RWPE1 (cell line): ENCODE data around the gene FLT4.

Experiments used
- CTCF ChIA-PET: fragments of 350-600 bp; sonication (Branson Sonifier 250); formaldehyde crosslinking; extraction: SDS; loops from one replicate; lab custom pipeline; 2021; lab: Yijun Ruan, JAX
- POLR2A ChIA-PET: fragments of 400-600 bp; formaldehyde crosslinking; extraction: SDS; loops from one replicate; lab custom pipeline; 2020; ENCODE audit warnings: antibody characterized with exemption; ENCODE audit not compliant: low non-redundant PET; lab: Yijun Ruan, JAX
- DNase-seq: peaks from one replicate; pipeline ENCODE4 v3.0.0; 2012; ENCODE audit warnings: low spot score
- H3K27ac ChIP-seq: fragments of 450-650 bp; 2 replicates; pipeline ENCODE4 v1.5.1; 2017
- TF ChIP-seq, protein P1 (sequence below): fragments of 450-650 bp; conservative IDR thresholded peaks from 2 replicates; pipeline ENCODE4 v1.5.1; 2017; ENCODE audit warnings: low read depth, mild to moderate bottlenecking

Gene FLT4

DNA sequence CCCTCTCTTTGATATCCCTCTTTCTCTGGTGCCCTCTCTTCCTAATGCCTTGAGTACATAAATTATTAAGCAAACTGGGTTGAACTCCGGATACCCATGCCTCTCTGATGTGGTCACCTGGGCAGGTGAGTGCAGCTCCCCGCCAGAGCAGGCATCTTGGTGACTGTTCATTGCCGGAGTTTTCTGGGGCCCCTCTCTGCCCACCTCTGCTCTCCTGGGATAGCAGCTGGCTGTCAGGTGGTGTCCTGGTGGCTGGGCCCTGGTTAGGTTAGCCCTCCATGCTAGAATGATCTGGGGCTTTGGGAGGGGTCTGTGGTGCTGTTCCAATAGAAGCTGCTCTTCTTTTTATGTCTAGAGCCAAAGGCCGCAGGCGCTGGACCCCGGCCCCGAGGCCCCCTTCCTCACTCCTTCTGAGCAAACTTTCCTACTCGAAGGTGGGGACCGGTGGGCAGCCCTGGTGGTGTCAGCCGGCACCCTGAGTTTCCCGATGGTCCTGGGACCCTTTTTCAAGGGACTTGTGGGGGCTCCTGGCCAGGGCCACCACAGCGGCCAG lies 53.2 kb downstream of the FLT4 start:
- no peak overlapping the region for H3K27ac ChIP-seq
- TF ChIP-seq, protein P1, sequence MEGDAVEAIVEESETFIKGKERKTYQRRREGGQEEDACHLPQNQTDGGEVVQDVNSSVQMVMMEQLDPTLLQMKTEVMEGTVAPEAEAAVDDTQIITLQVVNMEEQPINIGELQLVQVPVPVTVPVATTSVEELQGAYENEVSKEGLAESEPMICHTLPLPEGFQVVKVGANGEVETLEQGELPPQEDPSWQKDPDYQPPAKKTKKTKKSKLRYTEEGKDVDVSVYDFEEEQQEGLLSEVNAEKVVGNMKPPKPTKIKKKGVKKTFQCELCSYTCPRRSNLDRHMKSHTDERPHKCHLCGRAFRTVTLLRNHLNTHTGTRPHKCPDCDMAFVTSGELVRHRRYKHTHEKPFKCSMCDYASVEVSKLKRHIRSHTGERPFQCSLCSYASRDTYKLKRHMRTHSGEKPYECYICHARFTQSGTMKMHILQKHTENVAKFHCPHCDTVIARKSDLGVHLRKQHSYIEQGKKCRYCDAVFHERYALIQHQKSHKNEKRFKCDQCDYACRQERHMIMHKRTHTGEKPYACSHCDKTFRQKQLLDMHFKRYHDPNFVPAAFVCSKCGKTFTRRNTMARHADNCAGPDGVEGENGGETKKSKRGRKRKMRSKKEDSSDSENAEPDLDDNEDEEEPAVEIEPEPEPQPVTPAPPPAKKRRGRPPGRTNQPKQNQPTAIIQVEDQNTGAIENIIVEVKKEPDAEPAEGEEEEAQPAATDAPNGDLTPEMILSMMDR = no peak
- ChIA-PET POLR2A (no interaction called here), CTCF (no interaction called here)
- DNase-seq = no peak

DNA sequence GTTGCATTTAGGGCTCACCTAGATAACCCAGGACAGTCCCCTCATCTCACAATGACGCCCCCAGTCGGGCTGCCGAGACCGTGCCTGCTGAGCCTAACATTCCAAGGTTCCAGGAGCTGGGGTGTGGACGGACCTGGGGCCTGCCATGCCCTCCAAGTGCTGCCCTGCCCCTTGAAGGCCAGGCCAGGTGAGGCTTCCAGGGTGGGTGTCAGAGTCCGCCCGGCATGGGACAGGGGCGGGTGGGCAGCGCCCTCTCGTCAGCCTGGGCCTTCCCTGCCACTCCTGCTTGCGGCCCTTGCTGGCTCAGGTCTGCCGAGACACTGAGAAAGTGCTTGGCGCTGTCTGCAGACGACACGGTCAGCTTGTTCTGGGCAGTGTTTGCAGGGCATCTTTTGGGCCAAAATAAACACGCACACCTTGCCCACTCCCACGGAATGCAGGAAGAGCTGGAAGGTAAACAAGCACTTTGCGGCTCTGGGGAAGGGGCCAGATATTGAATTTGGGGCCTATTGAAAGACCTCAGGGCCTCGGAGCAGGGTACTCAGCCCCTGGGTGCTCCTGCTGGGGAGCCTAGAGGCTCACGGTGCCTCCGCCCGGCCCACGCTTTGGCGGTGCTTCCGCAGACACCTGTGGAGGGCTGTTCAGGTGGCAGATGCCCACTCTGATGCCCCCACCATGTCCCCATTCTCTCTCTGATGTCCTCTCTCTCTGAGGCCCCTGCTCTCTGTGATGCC lies 53.9 kb downstream of the FLT4 start:
- TF ChIP-seq, protein P1 = no peak
- DNase-seq = no peak
- CTCF ChIA-PET = no interaction called here
- POLR2A ChIA-PET = no interaction called here
- no peak overlapping the region for H3K27ac ChIP-seq

DNA sequence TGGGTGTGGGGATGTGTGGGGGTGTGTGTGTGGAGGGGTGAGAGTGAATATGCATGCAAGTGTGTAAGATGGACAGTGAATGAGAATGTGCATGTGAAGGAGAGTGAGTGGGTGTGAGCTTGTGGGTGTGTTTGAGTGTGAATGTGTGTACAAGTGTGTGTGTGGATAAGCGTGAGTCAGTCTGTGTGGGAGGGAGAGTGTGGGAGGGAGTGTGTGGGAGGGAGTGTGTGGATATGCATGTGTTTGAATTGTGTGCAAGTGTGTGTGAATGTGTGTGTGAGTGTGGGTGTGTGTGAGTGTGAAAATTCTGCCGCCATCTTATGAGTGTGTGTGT lies 54.4 kb downstream of the FLT4 start:
- POLR2A ChIA-PET = no interaction called here
- no peak overlapping the region for H3K27ac ChIP-seq
- DNase-seq = no peak
- TF ChIP-seq, protein P1 = no peak
- CTCF ChIA-PET = no interaction called here

GRCh38 chr5:180594311-180595045 lies 54.9 kb downstream of the FLT4 start:
- H3K27ac ChIP-seq = no peak overlapping the region
- POLR2A ChIA-PET = no interaction called here
- DNase-seq = no peak
- TF ChIP-seq, protein P1 = no peak
- CTCF ChIA-PET = no interaction called here

DNA sequence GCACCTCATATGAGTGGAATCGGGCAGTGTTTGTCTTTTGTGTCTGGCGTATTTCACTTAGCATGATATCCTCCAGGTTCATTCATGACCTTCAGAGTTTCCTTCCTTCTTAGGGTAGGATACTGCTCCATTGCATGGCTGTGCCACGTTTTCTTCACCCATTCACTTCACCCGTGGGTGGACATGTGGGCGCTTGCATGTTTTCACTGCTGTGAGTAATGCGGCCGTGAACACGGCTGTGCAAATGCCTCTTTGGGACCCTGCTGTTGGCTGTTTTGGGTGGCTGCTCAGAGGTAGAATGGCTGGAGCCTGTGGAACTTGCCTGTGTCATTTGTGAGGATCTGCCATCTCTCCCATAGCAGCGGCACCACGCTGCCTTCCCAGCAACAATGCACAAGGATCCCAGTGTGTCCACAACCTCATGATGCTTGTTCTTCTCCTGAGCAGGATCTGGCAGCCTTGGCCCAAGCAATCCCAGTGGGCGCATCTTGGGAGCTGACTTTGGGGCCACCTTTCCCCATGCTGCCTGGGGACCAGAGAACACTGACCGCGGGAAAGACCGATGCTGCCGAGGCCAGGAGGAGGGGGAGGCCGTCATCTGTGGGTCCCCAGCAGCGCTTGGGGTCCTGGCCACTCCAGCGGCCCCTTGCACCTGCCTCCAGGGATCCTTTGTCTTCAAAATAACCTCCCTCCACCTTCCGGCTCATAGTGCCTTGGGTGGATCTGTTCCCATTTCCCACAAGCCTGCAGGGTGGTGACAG lies 55.8 kb downstream of the FLT4 start:
- no peak for DNase-seq
- H3K27ac ChIP-seq = no peak overlapping the region
- TF ChIP-seq, protein P1 = no peak
- ChIA-PET POLR2A (no interaction called here), CTCF (no interaction called here)

- TF ChIP-seq, protein P1 = no peak
- POLR2A ChIA-PET = no interaction called here
- no peak overlapping the region for H3K27ac ChIP-seq
- CTCF ChIA-PET = interaction anchor here (0.7 kb wide), 2 partner anchors 14 to 649 kb away, joined by 4 to 5 read pairs; no protein-coding TSS in a partner anchor
- no peak for DNase-seq
Observed at GRCh38 chr5:180592176-180592575, 57.2 kb downstream of the FLT4 start.
